ENCODE measurements around the gene DOK1.

Gene DOK1

DNA sequence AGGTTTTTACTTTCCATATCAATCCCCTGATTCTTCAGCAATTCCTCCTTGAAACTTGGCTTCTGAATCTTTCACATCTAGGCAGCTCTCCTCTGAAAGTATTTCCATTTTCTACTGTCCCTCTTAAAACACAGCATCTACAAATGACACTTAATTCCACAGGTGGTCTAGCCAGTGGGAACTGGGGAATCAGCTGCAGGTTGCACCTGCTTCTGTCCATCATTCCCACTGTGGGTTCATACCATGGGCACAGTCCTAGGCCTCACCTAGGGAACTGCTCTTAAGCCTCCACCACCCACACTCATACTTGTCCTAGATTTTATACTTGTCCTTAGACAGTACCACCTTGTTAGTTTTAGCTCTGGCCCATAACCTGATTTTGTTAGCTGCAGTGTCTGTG lies 3.0 kb upstream of the DOK1 start:
- H3K36me3 ChIP-seq (ENCODE audit: insufficient read depth) = no peaks in the 10 kb centered on the region
- H3K27me3 ChIP-seq (ENCODE audit: insufficient read depth, low read depth) = peaks cover 19% of the 10 kb centered on the region; the same call in 1 of the 2 replicates
- H3K4me2 ChIP-seq = no peak overlapping the region
- no peak overlapping the region for H3K9ac ChIP-seq
- H3K4me1 ChIP-seq (ENCODE audit: low read depth, poor library complexity, severe bottlenecking) = peaks cover 13% of the 10 kb centered on the region
- no peaks in the 10 kb centered on the region for H4K20me1 ChIP-seq (ENCODE audit: insufficient read depth)
- H3K27ac ChIP-seq = no peak overlapping the region
- no peak overlapping the region for H2AFZ ChIP-seq (ENCODE audit: low read depth)
- TF ChIP-seq, protein P1, sequence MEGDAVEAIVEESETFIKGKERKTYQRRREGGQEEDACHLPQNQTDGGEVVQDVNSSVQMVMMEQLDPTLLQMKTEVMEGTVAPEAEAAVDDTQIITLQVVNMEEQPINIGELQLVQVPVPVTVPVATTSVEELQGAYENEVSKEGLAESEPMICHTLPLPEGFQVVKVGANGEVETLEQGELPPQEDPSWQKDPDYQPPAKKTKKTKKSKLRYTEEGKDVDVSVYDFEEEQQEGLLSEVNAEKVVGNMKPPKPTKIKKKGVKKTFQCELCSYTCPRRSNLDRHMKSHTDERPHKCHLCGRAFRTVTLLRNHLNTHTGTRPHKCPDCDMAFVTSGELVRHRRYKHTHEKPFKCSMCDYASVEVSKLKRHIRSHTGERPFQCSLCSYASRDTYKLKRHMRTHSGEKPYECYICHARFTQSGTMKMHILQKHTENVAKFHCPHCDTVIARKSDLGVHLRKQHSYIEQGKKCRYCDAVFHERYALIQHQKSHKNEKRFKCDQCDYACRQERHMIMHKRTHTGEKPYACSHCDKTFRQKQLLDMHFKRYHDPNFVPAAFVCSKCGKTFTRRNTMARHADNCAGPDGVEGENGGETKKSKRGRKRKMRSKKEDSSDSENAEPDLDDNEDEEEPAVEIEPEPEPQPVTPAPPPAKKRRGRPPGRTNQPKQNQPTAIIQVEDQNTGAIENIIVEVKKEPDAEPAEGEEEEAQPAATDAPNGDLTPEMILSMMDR (conservative IDR thresholded peaks at IDR 0.05; ENCODE audit: low read depth, low read length) = no peak
- no peak overlapping the region for H3K4me3 ChIP-seq (IDR thresholded peaks at IDR 0.05; ENCODE audit: insufficient read depth, low read depth, low read length)
- H3K79me2 ChIP-seq (ENCODE audit: insufficient read depth, low read depth) = no peaks in the 10 kb centered on the region

DNA sequence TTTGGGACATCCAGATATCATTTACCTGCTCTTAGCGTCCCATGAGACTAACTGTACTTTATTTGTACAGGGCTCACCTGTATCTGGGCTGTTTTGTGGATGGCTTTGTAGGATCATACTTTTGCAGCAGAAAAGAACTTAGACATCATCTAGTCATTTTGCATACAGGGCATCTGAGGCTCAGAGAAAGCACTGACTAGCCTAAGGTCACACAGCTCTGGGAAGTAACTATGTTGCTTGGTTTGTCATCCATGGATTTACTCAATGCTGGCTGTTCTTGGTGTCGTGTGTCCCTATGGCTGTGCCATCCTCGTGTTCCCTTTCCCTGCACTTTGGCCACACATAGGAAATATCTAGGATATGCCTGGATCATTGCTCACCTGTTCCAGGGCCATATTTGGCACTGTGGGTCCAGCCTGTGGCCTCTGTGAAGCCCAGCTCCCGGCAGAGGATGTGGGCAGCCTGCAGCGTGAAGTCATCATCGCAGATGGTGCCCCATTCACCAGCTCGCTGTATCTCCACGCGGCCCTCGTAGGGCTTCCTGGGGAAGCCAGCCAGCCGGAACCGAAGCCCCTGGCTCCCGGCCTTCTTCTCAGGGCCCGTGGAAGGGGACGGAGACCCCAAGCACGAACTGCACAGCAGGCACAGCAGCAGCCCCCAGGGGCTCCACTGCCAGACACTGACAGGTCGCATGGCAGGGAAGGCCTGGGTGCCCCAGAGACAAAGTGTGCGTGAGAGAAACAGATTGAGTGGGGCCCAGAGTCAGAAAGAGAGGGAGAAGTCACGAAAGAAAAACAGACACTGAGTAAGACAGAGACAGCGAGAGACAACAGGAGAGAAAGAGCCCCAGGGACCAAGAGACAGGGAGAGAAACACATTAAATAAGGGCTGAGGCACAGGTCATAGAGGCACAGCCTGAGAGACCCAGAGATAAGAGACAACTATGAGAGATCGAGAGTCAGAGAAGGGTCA lies 2.3 kb upstream of the DOK1 start:
- no peak overlapping the region for H3K27ac ChIP-seq
- no peaks in the 10 kb centered on the region for H3K79me2 ChIP-seq (ENCODE audit: insufficient read depth, low read depth)
- no peaks in the 10 kb centered on the region for H4K20me1 ChIP-seq (ENCODE audit: insufficient read depth)
- no peak overlapping the region for H3K4me2 ChIP-seq
- TF ChIP-seq, protein P1 (conservative IDR thresholded peaks at IDR 0.05; ENCODE audit: low read depth, low read length) = no peak
- H3K36me3 ChIP-seq (ENCODE audit: insufficient read depth) = no peaks in the 10 kb centered on the region
- no peak overlapping the region for H3K4me3 ChIP-seq (IDR thresholded peaks at IDR 0.05; ENCODE audit: insufficient read depth, low read depth, low read length)
- H2AFZ ChIP-seq (ENCODE audit: low read depth) = no peak overlapping the region
- peaks cover 16% of the 10 kb centered on the region; the same call in 1 of the 2 replicates for H3K27me3 ChIP-seq (ENCODE audit: insufficient read depth, low read depth)
- H3K4me1 ChIP-seq (ENCODE audit: low read depth, poor library complexity, severe bottlenecking) = peaks cover 13% of the 10 kb centered on the region
- H3K9ac ChIP-seq = no peak overlapping the region

DNA sequence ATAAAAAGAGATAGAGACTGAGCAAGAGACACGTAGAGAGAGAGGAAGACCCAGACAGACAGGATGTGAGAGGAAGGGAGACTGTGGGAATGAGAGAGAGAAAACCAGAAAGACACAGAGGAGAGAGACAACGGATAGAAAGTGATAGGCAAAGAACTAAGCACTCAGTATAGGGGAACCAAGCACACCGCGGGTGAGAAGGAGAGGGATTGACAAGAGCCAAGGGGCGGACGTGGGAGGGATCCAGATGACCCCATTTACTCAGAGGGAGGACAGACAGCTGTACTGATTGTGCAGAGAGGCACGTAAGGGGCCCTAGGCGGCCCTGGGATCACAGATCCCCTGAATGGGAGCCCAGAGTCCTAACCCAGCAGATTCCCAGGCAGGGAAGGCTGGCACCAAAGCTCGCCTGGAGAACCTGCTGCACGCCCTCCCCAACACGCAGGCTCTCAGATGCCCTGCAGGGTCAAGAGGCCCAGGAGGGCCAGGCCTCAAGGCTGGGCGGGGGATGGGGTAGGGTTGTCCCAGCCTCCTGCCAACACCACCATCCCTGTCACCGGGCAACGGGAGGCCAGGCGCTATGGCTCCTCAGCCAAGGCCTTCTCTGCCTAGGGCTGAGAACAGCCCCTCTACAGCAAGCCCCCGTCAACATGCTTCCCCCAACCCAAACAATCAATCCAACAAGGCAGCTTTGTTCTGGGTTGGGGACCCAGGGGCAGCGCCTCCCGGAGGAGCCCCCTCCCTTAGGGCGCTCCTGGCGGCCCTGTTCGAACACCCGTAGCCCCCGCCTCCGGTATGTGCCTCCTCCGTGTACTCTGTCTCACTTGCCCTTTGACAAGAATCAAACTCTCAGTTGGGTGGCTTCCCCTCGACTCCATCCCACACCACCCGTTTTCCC lies 1.4 kb upstream of the DOK1 start:
- peak overlapping the region; percentile 96; the same call in 1 of the 2 replicates for H3K9ac ChIP-seq
- H2AFZ ChIP-seq (ENCODE audit: low read depth) = peak overlapping the region; percentile 98
- peaks cover 8% of the 10 kb centered on the region; the same call in 1 of the 2 replicates for H3K27me3 ChIP-seq (ENCODE audit: insufficient read depth, low read depth)

More for the DNA sequence above, 1.4 kb upstream of the DOK1 start:
- Histone ChIP-seq H3K79me2 (ENCODE audit: insufficient read depth, low read depth) (no peaks in the 10 kb centered on the region), H4K20me1 (ENCODE audit: insufficient read depth) (no peaks in the 10 kb centered on the region), H3K4me2 (peak overlapping the region; percentile 93), H3K36me3 (ENCODE audit: insufficient read depth) (no peaks in the 10 kb centered on the region), H3K4me1 (ENCODE audit: low read depth, poor library complexity, severe bottlenecking) (peaks cover 13% of the 10 kb centered on the region), H3K4me3 (IDR thresholded peaks at IDR 0.05; ENCODE audit: insufficient read depth, low read depth, low read length) (no peak overlapping the region), H3K27ac (peak overlapping the region; percentile 79)
- TF ChIP-seq, protein P1 (conservative IDR thresholded peaks at IDR 0.05; ENCODE audit: low read depth, low read length) = no peak
